Ascending aorta (tissue), 2 donors: ENCODE results near the gene OBP2A. TPM values are rescaled to one million over a fixed set of nuclear protein-coding genes. Genes with fewer than 3 reads are reported as not detected.
A peak's percentile ranks its signal among the peaks of the same experiment; 100 is the strongest.

Experiments used
- DNase-seq, 2 donors: peaks; one replicate each; pipeline ENCODE4 v3.0.0-alpha.2; 2019; ENCODE audit warnings: low spot score in 2 of 2
- H3K27ac ChIP-seq, 2 donors: fragments of 200-600 bp; sonication (generic); one replicate each; pipeline ENCODE4 v1.5.1; 2016 to 2017; ENCODE audit warnings: mild to moderate bottlenecking in 1 of 2
- H3K27me3 ChIP-seq: fragments of 200-600 bp; sonication (generic); one replicate; pipeline ENCODE4 v1.5.1; 2017
- H3K36me3 ChIP-seq, 2 donors: fragments of 200-600 bp; sonication (generic); one replicate each; pipeline ENCODE4 v1.5.1; 2016
- H3K4me1 ChIP-seq, 2 donors: fragments of 200-600 bp; sonication (generic); one replicate each; pipeline ENCODE4 v1.5.1; 2016 to 2017; ENCODE audit warnings: mild to moderate bottlenecking in 1 of 2
- H3K4me3 ChIP-seq, 2 donors: fragments of 200-600 bp; sonication (generic); one replicate each; pipeline ENCODE4 v1.5.1; 2016 to 2017; ENCODE audit warnings: mild to moderate bottlenecking in 1 of 2
- H3K9me3 ChIP-seq, 2 donors: fragments of 200-600 bp; sonication (generic); one replicate each; pipeline ENCODE4 v1.5.1; 2016
- CTCF ChIP-seq, 3 experiments: fragments of 200-600 bp in 2 of 3; fragments of 450-650 bp in 1 of 3; sonication (generic) in 2 of 3; IDR thresholded peaks; one replicate each; pipeline ENCODE4 v1.5.1; 2016 to 2019; ENCODE audit warnings: antibody characterized with exemption in 3 of 3, mild to moderate bottlenecking in 1 of 3, moderate library complexity in 1 of 3
- intact Hi-C: fragments of 100-400 bp; cut with DNase I; formaldehyde crosslinking; loops from one replicate; pipeline ENCODE4 v1.15.1; 2023
- total RNA-seq: library from RNA; depleted of rRNA; stranded (reverse); fragments of >200 nt; gene quantifications from one replicate; pipeline ENCODE4 v1.1.0, GENCODE V29; 2016

The OBP2A gene
- total RNA-seq, 1 donor from 2014 or later: not detected

- no peak for TF ChIP-seq CTCF (IDR thresholded peaks at IDR 0.05)
- no peaks in the 10 kb centered on the region for H3K27me3 ChIP-seq
- no peak for DNase-seq
- H3K4me1 ChIP-seq: no peaks in the 10 kb centered on the region
- H3K4me3 ChIP-seq: no peak overlapping the region
- H3K27ac ChIP-seq: no peak overlapping the region
- no peaks in the 10 kb centered on the region for H3K9me3 ChIP-seq
- intact Hi-C loops: no loop called here
- H3K36me3 ChIP-seq: no peaks in the 10 kb centered on the region
Measured at GRCh38 chr9:135514342-135515082, 31.4 kb upstream of the OBP2A start.

GRCh38 chr9:135515083-135515951 is 30.6 kb upstream of the OBP2A start:
- no peak for TF ChIP-seq CTCF (IDR thresholded peaks at IDR 0.05)

GRCh38 chr9:135516132-135516860 is 29.6 kb upstream of the OBP2A start:
- Histone ChIP-seq H3K36me3 (no peaks in the 10 kb centered on the region), H3K9me3 (no peaks in the 10 kb centered on the region), H3K27ac (no peak overlapping the region), H3K4me3 (no peak overlapping the region), H3K4me1 (no peaks in the 10 kb centered on the region), H3K27me3 (no peaks in the 10 kb centered on the region)
- DNase-seq: peak in 1 of 2 donors; percentile 5
- intact Hi-C loops: no loop called here
- TF ChIP-seq CTCF (IDR thresholded peaks at IDR 0.05): no peak

More at GRCh38 chr9:135515083-135515951, 30.6 kb upstream of the OBP2A start:
- no peak overlapping the region for H3K4me3 ChIP-seq
- intact Hi-C loops: no loop called here
- DNase-seq: peak in 1 of 2 donors; percentile 5
- no peaks in the 10 kb centered on the region for H3K9me3 ChIP-seq
- no peaks in the 10 kb centered on the region for H3K4me1 ChIP-seq
- no peak overlapping the region for H3K27ac ChIP-seq
- H3K27me3 ChIP-seq: no peaks in the 10 kb centered on the region
- H3K36me3 ChIP-seq: no peaks in the 10 kb centered on the region

- no peaks in the 10 kb centered on the region for H3K27me3 ChIP-seq
- no peaks in the 10 kb centered on the region for H3K4me1 ChIP-seq
- TF ChIP-seq CTCF (IDR thresholded peaks at IDR 0.05): no peak
- DNase-seq: peak in 1 of 2 donors; percentile 46
- intact Hi-C loops: no loop called here
- no peak overlapping the region for H3K27ac ChIP-seq
- no peak overlapping the region for H3K4me3 ChIP-seq
- H3K9me3 ChIP-seq: no peaks in the 10 kb centered on the region
- no peaks in the 10 kb centered on the region for H3K36me3 ChIP-seq
Measured at GRCh38 chr9:135517407-135517822, 28.5 kb upstream of the OBP2A start.

- intact Hi-C loops: no loop called here
- no peak for DNase-seq
Measured at GRCh38 chr9:135519179-135519971, 26.6 kb upstream of the OBP2A start.

More at GRCh38 chr9:135519179-135519971, 26.6 kb upstream of the OBP2A start:
- Histone ChIP-seq H3K4me1 (no peaks in the 10 kb centered on the region), H3K27me3 (no peaks in the 10 kb centered on the region), H3K9me3 (no peaks in the 10 kb centered on the region), H3K4me3 (no peak overlapping the region), H3K36me3 (no peaks in the 10 kb centered on the region), H3K27ac (no peak overlapping the region)
- TF ChIP-seq CTCF (IDR thresholded peaks at IDR 0.05): no peak
